Left lung (tissue), 10 donors: ENCODE data around the gene TRIM32. TPM values are rescaled to one million over a fixed set of nuclear protein-coding genes. Genes with fewer than 3 reads are reported as not detected.

Experiments
- ATAC-seq: fragments of 200-7000 bp; cut with Tn5 transposase; one replicate; pipeline ENCODE4 v1.9.1; 2020; ENCODE audit warnings: moderate library complexity
- DNase-seq, 4 donors: peaks; one replicate each; pipeline ENCODE4 v3.0.0-alpha.2; 2013 to 2020
- H3K27ac ChIP-seq, 2 donors: fragments of 200-600 bp; sonication (generic) in 1 of 2; one replicate each; pipeline versions ENCODE4 v1.5.0 to v1.8.0; 2020 to 2021
- H3K27me3 ChIP-seq, 2 donors: fragments of 200-600 bp; sonication (generic) in 1 of 2; one replicate each; pipeline versions ENCODE4 v1.5.0 to v1.8.0; 2020 to 2021
- H3K36me3 ChIP-seq, 2 donors: fragments of 200-600 bp; sonication (generic) in 1 of 2; one replicate each; pipeline versions ENCODE4 v1.5.0 to v1.8.0; 2020 to 2021
- H3K4me1 ChIP-seq, 2 donors: fragments of 200-600 bp; one replicate each; pipeline ENCODE4 v1.8.0; 2021
- H3K4me3 ChIP-seq, 2 donors: fragments of 200-600 bp; sonication (generic) in 1 of 2; one replicate each; pipeline versions ENCODE4 v1.5.0 to v1.8.0; 2020 to 2021; ENCODE audit warnings: mild to moderate bottlenecking in 1 of 2
- H3K9me3 ChIP-seq, 2 donors: fragments of 200-600 bp; sonication (generic) in 1 of 2; one replicate each; pipeline versions ENCODE4 v1.5.0 to v1.8.0; 2020 to 2021
- CTCF ChIP-seq, 2 donors: fragments of 200-600 bp; sonication (generic) in 1 of 2; IDR thresholded peaks; one replicate each; pipeline versions ENCODE4 v1.5.0 to v1.8.0; 2021; ENCODE audit warnings: antibody characterized with exemption in 2 of 2
- intact Hi-C, 2 donors: fragments of 100-400 bp; cut with DNase I; formaldehyde crosslinking; loops; one replicate each; pipeline versions ENCODE4 v1.11.2 to v1.14.2; 2022
- polyA plus RNA-seq, 6 donors: library from polyadenylated mRNA; unstranded; fragments of 120-200 nt; gene quantifications; one replicate each; pipeline ENCODE4 v1.2.1, GENCODE V29; 2013; ENCODE audit not compliant: insufficient read length in 6 of 6
- total RNA-seq, 2 donors: library from RNA; stranded (reverse); fragmentation: NEBNext Ultra II Directional; extraction: Animal tissue kit (Norgen Biotek cat#: 25700); gene quantifications; one replicate each; pipeline ENCODE4 v1.2.1, GENCODE V29; 2021
- donor health status: DM: no; HTN: yes; CAD: no.
- donor health status: DM: no; HTN: no; CAD: no.

The TRIM32 gene
- total and polyA plus RNA-seq, 8 donors = 17.3 to 24.8 (median 22.8) TPM

GRCh38 chr9:116671605-116672004 is 15.5 kb upstream of the TRIM32 start:
- no peak for ATAC-seq
- no peak for DNase-seq
- Histone ChIP-seq H3K27ac (no peak overlapping the region), H3K9me3 (peaks cover 0 to 35% of the 10 kb centered on the region in 2 donors), H3K4me1 (no peaks in the 10 kb centered on the region), H3K27me3 (no peaks in the 10 kb centered on the region), H3K36me3 (no peaks in the 10 kb centered on the region), H3K4me3 (no peak overlapping the region)
- intact Hi-C loops = no loop called here
- TF ChIP-seq CTCF (IDR thresholded peaks at IDR 0.05) = no peak

GRCh38 chr9:116673375-116673774 is 13.7 kb upstream of the TRIM32 start:
- H3K27me3 ChIP-seq = no peaks in the 10 kb centered on the region
- H3K36me3 ChIP-seq = no peaks in the 10 kb centered on the region
- no peak for TF ChIP-seq CTCF (IDR thresholded peaks at IDR 0.05)
- H3K4me3 ChIP-seq = no peak overlapping the region
- H3K9me3 ChIP-seq = peaks cover 0 to 35% of the 10 kb centered on the region in 2 donors
- no peaks in the 10 kb centered on the region for H3K4me1 ChIP-seq
- ATAC-seq (no peak), DNase-seq (no peak)
- intact Hi-C loops = no loop called here
- no peak overlapping the region for H3K27ac ChIP-seq

GRCh38 chr9:116674210-116674980 is 12.7 kb upstream of the TRIM32 start:
- H3K4me1 ChIP-seq = no peaks in the 10 kb centered on the region
- peaks cover 0 to 35% of the 10 kb centered on the region in 2 donors for H3K9me3 ChIP-seq
- H3K4me3 ChIP-seq = no peak overlapping the region
- no peaks in the 10 kb centered on the region for H3K36me3 ChIP-seq
- no peak overlapping the region for H3K27ac ChIP-seq
- no peaks in the 10 kb centered on the region for H3K27me3 ChIP-seq
- ATAC-seq (no peak), DNase-seq (no peak)
- intact Hi-C loops = no loop called here
- TF ChIP-seq CTCF (IDR thresholded peaks at IDR 0.05) = no peak

- Histone ChIP-seq H3K27me3 (peaks cover 0 to 15% of the 10 kb centered on the region in 2 donors), H3K4me1 (peaks cover 7 to 8% of the 10 kb centered on the region in 2 donors), H3K4me3 (no peak overlapping the region), H3K9me3 (peaks cover 0 to 10% of the 10 kb centered on the region in 2 donors), H3K27ac (no peak overlapping the region), H3K36me3 (no peaks in the 10 kb centered on the region)
- TF ChIP-seq CTCF (IDR thresholded peaks at IDR 0.05) = no peak
- no peak for DNase-seq
- no peak for ATAC-seq
- intact Hi-C loops = no loop called here
Observed at GRCh38 chr9:116683535-116683934, 3.6 kb upstream of the TRIM32 start.

GRCh38 chr9:116685166-116685565 is 1.9 kb upstream of the TRIM32 start:
- H3K27ac ChIP-seq = no peak overlapping the region
- ATAC-seq (no peak), DNase-seq (no peak)
- intact Hi-C loops = no loop called here
- H3K4me1 ChIP-seq = peaks cover 7 to 16% of the 10 kb centered on the region in 2 donors
- no peak for TF ChIP-seq CTCF (IDR thresholded peaks at IDR 0.05)
- H3K36me3 ChIP-seq = no peaks in the 10 kb centered on the region
- no peak overlapping the region for H3K4me3 ChIP-seq
- H3K9me3 ChIP-seq = peaks cover 0 to 10% of the 10 kb centered on the region in 2 donors
- peaks cover 0 to 15% of the 10 kb centered on the region in 2 donors for H3K27me3 ChIP-seq
